Activated T-cell treated with anti-CD3 and anti-CD28 coated beads for 4 hours (primary cell): ENCODE results near the gene ABCB6.

Source experiments
- DNase-seq: peaks from one replicate; pipeline ENCODE4 v3.0.0-alpha.2; 2020

The ABCB6 gene

GRCh38 chr2:219165058-219165911 is 53.5 kb downstream of the ABCB6 start:
- DNase-seq = no peak

GRCh38 chr2:219163156-219163555 is 55.6 kb downstream of the ABCB6 start:
- DNase-seq = no peak

- no peak for DNase-seq
Observed at GRCh38 chr2:219161097-219161496, 57.7 kb downstream of the ABCB6 start.

GRCh38 chr2:219160186-219161017 is 58.4 kb downstream of the ABCB6 start, which contains the start of gene NHEJ1:
TSS of gene NHEJ1 (minus strand) at chr2:219160815. CDS start at chr2:219158362, 2,453 bp downstream.
- DNase-seq = peak; percentile 91
